ENCODE measurements around the gene MSRB2.

DNA sequence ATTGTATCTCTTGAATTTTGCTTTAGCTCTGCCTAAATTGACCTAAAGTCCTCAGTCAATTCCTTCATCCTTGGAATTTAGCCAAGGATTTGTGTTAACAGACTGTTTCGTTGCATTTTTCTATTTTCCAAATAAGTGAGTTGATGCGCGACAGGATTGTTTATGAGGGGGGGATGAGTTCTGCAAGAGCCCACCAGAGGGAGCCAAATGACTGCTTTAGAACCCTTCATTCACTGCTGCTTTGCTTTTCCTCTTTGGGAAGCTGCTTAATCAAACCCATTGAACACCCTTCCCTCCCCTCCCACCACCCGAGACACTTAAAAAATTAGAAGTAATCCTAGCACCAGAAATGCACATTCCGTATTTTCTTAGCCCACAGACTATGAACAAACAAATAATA lies 63.0 kb downstream of the MSRB2 start:
- no peak for TF ChIP-seq SP1 (IDR thresholded peaks at IDR 0.05)
- TF ChIP-seq CTBP1 (IDR thresholded peaks at IDR 0.05; ENCODE audit: borderline replicate concordance): no peak
- no peak for TF ChIP-seq FOXA1 (IDR thresholded peaks at IDR 0.05)
- no peak for TF ChIP-seq TARDBP (IDR thresholded peaks at IDR 0.05)
- no peak for TF ChIP-seq BHLHE40 (IDR thresholded peaks at IDR 0.05; ENCODE audit: borderline replicate concordance)
- no peak for TF ChIP-seq FOXK2 (IDR thresholded peaks at IDR 0.05)
- no peak for TF ChIP-seq FOXM1 (IDR thresholded peaks at IDR 0.05; ENCODE audit: borderline replicate concordance)
